ENCODE data around the gene GOLGA7B.

The GOLGA7B gene

GRCh38 chr10:97895915-97896314 is 46.3 kb downstream of the GOLGA7B start:
- no peak for DNase-seq (ENCODE audit: low read depth)

DNA sequence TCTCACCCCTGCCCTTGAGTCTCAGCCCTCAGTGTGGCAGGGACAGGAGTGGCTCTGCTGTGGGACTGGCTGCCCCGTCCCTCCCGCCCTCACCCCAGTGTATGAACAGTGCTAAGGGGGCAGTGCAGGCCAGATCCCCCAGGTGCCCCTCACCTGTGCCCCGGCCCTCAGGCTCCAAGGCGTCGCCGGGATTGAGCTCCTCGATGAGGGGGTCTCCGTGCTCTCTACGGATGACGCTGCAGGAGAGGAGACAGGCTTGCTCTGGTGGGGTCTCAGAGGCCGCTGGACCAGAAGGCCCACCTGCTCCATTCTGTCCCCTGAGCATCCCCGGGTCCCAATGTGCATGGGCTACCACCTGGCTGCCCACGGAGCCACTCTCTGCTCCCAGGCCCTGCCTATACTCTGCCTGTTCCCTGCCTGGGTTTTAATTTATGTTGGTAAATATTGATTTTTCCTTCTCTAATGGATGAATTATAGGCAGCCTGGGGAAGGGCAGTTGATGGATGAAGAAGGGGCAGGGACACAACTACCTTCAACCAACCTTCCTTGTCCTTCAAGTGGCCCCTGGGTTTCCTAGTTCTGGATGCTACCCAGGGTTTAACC is 47.2 kb downstream of the GOLGA7B start:
- DNase-seq (ENCODE audit: low read depth), result no peak

DNA sequence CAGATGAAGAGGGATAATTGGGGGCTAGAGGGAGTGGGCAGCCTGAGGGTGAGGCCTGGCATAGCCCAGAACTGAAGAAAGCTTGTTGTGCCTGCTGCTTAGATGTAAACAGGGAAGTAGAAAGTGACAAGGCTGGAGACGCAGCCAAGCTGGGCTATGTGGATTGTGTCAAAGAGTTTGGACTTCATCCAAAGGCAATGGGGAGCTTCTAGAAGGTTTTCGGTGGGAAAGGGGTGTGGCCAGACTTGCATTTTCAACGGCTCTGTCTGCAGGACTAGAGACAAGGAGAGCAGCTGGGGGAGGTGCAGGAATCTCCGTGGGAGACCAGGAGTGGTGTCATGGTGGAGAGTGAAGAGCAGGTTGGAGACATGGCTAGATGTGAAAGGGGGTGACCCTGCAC is 48.8 kb downstream of the GOLGA7B start:
- DNase-seq (ENCODE audit: low read depth), result no peak

DNA sequence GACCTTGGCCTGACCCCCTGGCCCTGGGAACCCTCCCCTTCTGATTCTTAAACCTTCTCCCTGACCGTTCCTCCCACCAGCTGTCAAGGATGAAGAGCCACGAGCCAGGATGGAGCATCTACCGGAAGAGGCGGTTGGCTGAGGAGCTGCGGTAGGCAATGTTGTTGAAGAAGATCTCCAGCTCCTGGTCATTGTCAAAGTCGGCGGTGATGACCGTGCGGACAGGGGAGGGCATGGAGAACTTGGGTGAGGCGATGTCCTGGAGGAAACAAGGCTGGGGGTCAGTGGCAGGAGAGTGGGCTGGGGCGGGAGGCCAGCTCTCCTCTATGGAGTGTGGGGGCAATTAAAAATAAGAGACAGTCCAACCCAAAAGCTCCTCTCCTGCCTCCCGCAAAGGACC is 51.7 kb downstream of the GOLGA7B start:
- DNase-seq (ENCODE audit: low read depth), result no peak

GRCh38 chr10:97903128-97904017 is 53.7 kb downstream of the GOLGA7B start:
- DNase-seq (ENCODE audit: low read depth), result no peak

GRCh38 chr10:97904018-97904381 is 54.4 kb downstream of the GOLGA7B start:
- DNase-seq (ENCODE audit: low read depth), result no peak

DNA sequence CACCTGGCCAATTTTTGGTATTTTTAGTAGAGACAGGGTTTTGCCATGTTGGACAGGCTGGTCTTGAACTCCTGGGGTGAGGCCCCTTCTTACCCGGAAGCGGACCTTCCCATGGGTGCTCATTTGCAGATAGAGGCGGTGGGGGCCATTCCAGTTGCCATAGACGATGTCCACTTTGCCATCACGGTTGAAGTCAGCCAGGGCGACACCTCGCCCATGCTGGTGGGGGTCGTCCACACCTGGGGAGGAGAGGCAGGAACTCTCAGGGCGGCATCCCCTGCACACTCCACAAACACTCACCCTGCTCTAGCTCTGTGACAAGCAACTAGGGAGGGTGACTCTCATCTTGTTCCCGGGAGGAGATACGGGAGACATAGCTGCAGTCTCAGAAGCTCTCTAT is 54.9 kb downstream of the GOLGA7B start:
- no peak for DNase-seq (ENCODE audit: low read depth)

- no peak for DNase-seq (ENCODE audit: low read depth)
Measured at GRCh38 chr10:97905276-97905675, 55.6 kb downstream of the GOLGA7B start.

DNA sequence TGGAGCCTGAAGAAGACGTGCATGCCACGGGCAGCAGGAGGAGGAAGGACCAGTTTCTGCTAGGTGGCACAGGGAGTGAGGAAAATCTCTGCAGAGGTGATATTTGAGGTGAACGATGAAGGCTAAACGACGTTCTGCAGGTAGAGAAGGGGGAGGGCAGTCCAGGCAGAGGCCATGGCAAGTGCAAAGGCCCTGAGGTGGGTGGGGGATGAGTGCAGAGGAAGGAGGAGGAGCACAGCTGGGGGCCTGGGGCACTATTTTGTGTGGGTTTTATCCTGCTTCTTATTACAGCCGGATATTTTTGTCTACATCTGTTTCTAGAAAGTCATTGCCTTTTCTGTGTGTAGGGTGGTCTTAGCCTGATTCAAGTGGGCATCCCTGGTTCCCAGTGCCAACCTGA is 57.6 kb downstream of the GOLGA7B start:
- DNase-seq (ENCODE audit: low read depth), result no peak

- no peak for DNase-seq (ENCODE audit: low read depth)
Measured at GRCh38 chr10:97907830-97908229, 58.2 kb downstream of the GOLGA7B start.

DNA sequence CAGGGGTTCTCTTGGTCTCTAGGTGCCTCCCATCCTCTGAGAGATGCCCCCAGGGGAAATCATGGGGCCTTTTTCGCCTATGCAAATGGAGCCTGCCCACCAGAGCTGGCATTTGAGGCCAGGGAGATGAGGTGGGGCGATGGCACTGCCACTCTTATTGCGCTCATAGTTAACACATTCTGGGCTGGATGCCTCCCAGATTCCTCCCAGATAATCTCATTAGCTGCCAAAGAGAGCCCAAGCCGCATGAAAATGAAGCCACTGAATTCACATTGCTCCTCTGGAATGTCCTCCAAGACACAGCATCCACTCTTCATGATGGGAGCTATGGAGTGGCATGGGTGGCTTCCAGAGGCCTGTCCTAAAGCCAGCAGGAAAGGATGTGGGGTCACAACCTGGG is 61.0 kb downstream of the GOLGA7B start:
- DNase-seq (ENCODE audit: low read depth), result no peak

GRCh38 chr10:97911217-97911616 is 61.6 kb downstream of the GOLGA7B start:
- no peak for DNase-seq (ENCODE audit: low read depth)

DNA sequence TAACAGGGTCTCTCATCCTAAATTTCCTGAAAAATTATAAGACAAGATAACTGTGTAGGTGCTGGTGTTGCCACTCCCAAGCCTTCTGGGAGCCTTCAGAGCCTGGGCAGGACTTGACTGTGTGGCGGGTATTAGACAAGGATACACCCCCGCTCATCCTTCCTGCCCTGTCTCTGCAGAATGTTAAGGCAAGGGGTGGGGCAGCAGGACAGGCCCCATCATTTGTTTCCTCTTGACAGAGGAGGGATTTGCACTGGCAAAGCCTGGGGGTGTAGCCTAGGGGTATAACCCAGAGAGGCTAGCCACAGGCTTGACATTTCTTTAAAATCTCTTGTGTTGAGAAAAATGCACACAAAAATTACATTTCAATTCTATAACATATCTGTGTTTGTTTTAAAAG is 63.5 kb downstream of the GOLGA7B start:
- DNase-seq (ENCODE audit: low read depth), result no peak

- no peak for DNase-seq (ENCODE audit: low read depth)
Measured at GRCh38 chr10:97913614-97914013, 64.0 kb downstream of the GOLGA7B start.

DNA sequence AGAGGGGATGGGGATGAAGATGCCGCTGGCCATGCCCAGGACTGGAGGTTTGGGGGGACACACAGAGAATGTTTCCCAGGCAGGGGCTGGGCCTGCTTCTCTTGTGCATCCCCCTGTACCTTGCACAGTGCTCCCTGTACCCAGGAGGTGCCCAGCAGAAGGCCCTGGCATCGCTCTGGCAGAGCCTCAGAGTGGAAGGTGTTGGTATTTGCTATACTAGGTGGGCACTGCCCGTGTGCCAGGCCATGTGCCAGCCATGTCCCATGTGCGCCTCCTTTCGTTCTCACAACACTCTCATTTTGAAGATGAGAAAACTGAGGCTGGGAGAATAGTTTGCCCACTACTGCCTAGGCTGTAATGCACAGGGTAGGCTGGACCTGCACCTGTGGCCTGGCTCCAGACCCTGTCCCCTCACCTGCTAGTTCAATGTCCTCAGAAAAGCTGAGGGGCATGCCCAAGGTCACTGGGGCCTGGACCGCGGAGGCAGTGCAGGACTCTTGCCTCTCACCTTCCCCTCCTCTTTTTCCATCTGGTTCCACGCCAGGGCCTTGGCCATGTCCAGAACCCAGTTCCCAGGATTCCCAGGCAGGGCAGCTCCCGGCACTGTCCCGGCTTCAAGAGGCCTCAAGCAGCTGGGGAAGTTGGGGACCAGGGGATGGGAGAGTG is 64.7 kb downstream of the GOLGA7B start:
- no peak for DNase-seq (ENCODE audit: low read depth)

DNA sequence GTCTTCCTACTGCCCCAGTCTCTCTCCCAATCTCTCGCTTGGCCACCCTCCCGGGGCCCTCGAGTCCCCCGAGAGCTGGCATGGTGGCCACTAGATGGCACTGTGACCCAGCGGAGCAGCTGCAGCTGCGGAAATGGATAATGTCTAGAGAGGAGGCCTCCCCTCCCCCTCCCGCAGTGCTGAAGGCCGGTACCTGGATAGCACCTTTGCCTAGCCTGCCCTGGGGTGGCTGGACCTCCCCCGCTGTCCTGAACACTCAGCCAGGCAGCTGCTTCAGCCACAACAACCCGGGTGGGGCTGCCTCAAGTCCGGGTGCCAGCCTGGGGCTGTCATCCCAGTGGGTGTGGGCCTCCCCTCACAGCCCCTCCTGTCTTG is 65.2 kb downstream of the GOLGA7B start:
- DNase-seq (ENCODE audit: low read depth), result peak; percentile 8

- no peak for DNase-seq (ENCODE audit: low read depth)
Measured at GRCh38 chr10:97915346-97916131, 65.9 kb downstream of the GOLGA7B start.

DNA sequence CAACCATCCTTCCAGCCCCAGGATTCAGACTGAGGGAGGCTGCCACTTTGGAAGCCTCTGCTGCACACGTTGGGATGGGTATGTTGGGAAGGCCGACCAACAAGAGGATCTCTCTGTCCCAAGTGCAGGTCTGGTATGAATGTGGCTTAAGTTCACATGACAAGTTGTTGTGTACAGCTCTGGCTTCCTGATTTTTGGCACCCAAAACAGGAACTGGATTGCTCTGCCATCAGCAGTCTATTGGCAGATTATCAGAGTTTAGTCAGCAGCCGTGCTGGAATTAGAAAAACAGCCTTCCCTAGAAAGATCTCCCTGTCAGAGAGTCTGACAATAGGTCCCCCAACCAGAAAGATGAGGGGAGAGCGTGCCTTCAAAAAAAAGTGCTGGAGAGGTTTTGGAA is 66.9 kb downstream of the GOLGA7B start:
- DNase-seq (ENCODE audit: low read depth), result no peak

DNA sequence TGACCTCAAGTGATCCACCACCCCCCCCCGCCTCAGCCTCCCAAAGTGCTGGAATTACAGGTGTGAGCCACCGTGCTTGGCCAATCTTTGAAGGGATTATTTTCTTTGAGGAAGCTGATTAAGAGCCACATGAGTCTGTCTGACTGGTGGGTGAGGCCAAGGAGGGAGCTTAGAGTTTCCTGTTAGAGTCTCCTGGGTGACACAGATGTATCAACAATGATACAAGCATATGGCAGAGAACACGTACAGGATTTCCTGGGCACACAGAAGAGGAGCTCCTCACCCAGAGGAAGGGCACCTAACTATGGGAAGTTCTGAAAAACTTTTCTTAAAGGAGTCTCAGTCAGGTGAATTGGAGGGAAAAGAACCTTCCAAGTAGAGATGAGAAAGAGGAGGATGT is 69.4 kb downstream of the GOLGA7B start:
- DNase-seq (ENCODE audit: low read depth), result no peak

DNA sequence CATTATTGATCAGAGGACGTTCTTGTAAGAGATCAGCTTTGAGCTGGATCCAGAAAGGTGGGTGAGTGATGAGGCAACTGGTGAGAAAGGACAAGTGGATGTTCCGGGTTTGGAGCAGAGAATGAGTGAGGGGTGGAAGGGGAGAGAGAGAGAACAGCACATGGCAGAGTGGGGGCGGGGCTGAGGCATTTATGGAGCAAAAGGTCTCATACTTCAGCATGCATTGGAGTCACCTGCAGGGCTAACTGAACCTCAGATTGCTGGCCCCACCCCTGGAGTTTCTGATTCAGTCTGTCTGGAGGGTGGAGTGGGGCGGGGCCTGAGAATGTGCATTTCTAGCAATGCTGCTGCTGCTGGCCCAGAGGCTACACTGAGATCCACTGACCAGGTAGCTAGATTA is 71.2 kb downstream of the GOLGA7B start:
- DNase-seq (ENCODE audit: low read depth), result no peak
